GM10266 (cell line): ENCODE results near the gene INTS1.

Experiments
- DNase-seq: peaks from one replicate; pipeline ENCODE4 v3.0.0; 2012; ENCODE audit errors: extremely low spot score
- TF ChIP-seq, protein P1 (sequence below): IDR thresholded peaks from 2 replicates; pipeline ENCODE4 v1.5.1; 2012; ENCODE audit warnings: mild to moderate bottlenecking, low read depth; ENCODE audit not compliant: control insufficient read depth, insufficient read depth; ENCODE audit errors: missing control alignments

Gene INTS1

DNA sequence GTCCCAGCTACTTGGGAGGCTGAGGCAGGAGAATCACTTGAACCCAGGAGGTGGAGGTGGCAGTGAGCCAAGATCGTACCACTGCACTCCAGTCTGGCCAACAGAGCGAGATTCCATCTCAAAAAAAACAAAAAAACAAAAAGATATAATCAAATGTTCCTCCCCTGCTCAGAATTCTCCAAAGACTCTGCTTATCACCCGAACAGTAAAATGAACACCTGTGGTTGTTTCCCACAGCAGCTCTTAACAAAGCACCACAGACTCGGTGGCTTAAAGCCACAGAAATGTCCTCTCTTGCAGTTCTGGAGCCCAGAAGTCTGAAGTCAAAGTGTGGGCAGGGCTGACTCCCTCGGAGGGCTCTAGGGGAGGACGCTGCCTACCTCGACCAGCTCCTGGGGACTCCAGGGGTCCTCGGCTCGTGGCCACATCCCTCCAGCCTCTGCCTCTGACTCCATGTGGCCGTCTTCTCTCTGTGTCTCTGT, 4.1 kb upstream of the INTS1 start:
- DNase-seq: no peak
- TF ChIP-seq, protein P1, sequence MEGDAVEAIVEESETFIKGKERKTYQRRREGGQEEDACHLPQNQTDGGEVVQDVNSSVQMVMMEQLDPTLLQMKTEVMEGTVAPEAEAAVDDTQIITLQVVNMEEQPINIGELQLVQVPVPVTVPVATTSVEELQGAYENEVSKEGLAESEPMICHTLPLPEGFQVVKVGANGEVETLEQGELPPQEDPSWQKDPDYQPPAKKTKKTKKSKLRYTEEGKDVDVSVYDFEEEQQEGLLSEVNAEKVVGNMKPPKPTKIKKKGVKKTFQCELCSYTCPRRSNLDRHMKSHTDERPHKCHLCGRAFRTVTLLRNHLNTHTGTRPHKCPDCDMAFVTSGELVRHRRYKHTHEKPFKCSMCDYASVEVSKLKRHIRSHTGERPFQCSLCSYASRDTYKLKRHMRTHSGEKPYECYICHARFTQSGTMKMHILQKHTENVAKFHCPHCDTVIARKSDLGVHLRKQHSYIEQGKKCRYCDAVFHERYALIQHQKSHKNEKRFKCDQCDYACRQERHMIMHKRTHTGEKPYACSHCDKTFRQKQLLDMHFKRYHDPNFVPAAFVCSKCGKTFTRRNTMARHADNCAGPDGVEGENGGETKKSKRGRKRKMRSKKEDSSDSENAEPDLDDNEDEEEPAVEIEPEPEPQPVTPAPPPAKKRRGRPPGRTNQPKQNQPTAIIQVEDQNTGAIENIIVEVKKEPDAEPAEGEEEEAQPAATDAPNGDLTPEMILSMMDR: no peak

DNA sequence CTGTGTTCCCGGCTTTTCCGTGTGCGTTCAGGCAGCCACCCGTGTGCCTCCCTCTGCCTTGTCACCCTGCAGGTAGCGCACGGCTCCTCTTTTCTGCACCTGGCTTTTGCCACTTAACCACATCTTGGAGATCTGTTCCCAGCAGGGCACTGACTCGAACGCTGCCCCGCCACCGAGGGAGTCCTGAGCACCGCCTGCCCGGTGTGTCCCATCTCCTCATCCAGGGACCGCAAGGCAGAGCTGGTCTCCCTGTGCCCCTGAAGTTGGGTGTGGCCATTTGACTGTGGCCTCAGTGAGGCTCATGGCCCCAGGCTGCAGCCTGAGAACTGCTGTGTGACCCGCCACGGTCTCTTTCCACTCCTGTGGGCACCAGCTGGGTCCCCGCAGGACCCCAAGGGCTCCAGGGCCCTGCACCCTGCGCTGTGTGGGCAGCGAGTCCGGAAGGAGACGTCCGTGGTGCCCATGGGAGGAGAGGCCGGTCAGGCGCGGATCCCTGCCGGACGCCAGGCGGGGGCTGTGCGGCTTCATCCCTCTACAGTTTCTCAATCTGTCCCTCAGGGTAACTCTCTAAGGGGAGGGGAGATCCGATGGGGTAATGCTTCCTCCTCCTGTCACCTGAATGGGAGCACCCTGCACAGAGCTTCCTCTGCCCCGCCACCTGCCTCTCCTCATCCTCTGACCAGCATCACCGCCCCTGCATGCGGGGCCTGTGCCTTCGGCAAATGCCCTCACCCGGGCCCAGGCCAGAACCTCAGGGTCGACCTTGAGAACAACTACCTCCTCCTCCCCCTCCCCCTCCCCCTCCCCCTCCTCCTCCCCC, 1.8 kb upstream of the INTS1 start:
- TF ChIP-seq, protein P1: no peak
- DNase-seq: no peak

GRCh38 chr7:1503390-1503789, 799 bp downstream of the INTS1 start:
- TF ChIP-seq, protein P1: no peak
- DNase-seq: no peak

- TF ChIP-seq, protein P1: no peak
- DNase-seq: no peak
Observed at GRCh38 chr7:1502845-1503244, 1.3 kb downstream of the INTS1 start.

- TF ChIP-seq, protein P1: no peak
- DNase-seq: no peak
Observed at GRCh38 chr7:1501487-1502270, 2.5 kb downstream of the INTS1 start.

GRCh38 chr7:1500064-1500807, 4.0 kb downstream of the INTS1 start:
- TF ChIP-seq, protein P1: no peak
- no peak for DNase-seq
